Endothelial cell of umbilical vein (primary cell): ENCODE data around the gene TJP1. TPM values are rescaled to one million over a fixed set of nuclear protein-coding genes. Genes with fewer than 3 reads are reported as not detected.

Experiments used
- BruUV-seq: library from RNA; stranded (reverse); fragments of 400-500 nt; replicated peaks from 2 replicates; lab custom pipeline; 2021; lab: Mats Ljungman, UMichigan
- CTCF ChIA-PET: fragments of 300-600, 350-600 bp; sonication (Branson Sonifier 250); formaldehyde crosslinking; loops from one replicate; lab custom pipeline; 2021; ENCODE audit warnings: antibody characterized with exemption, inconsistent platforms; lab: Charles Lee
- POLR2A ChIA-PET: fragments of 300-600, 350-600 bp; sonication (Branson Sonifier 250); formaldehyde crosslinking; loops from one replicate; lab custom pipeline; 2021; ENCODE audit warnings: antibody characterized with exemption, inconsistent platforms; lab: Charles Lee
- DNase-seq: peaks from one replicate; pipeline ENCODE4 v3.0.0-alpha.2; 2011; ENCODE audit warnings: low read depth, low spot score
- FAIRE-seq: peaks from 2 replicates; lab custom pipeline; 2011; peaks lifted over from hg19 to GRCh38; lab: Jason Lieb, UNC
- H2AFZ ChIP-seq: 2 replicates; pipeline ENCODE4 v1.6.0; 2012; ENCODE audit warnings: low read depth, low read length, control low read depth, inconsistent platforms
- H3K27ac ChIP-seq: 2 replicates; pipeline ENCODE4 v1.5.1; 2011; ENCODE audit warnings: low read depth, mild to moderate bottlenecking, control low read depth, low read length, moderate library complexity; ENCODE audit not compliant: insufficient read depth
- H3K27me3 ChIP-seq, 2 experiments: 2 replicates each; pipeline versions ENCODE4 v1.6.0 to v1.6.1; 2011; ENCODE audit warnings: low read length in 2 of 2, mixed read lengths in 1 of 2; ENCODE audit not compliant: control insufficient read depth in 2 of 2, insufficient read depth in 2 of 2
- H3K36me3 ChIP-seq, 2 experiments: 2 replicates in 1 of 2; 3 replicates in 1 of 2; pipeline ENCODE4 v1.5.1; 2011; ENCODE audit warnings: low read length in 2 of 2, mild to moderate bottlenecking in 1 of 2, moderate library complexity in 1 of 2; ENCODE audit not compliant: control insufficient read depth in 2 of 2, insufficient read depth in 2 of 2; ENCODE audit errors: extremely low read depth in 1 of 2
- H3K4me1 ChIP-seq: 3 replicates; pipeline ENCODE4 v1.5.1; 2011; ENCODE audit warnings: mild to moderate bottlenecking, low read length; ENCODE audit not compliant: control insufficient read depth, insufficient read depth; ENCODE audit errors: extremely low read depth
- H3K4me2 ChIP-seq: 2 replicates; pipeline ENCODE4 v1.6.1; 2011; ENCODE audit warnings: low read length, control low read depth, mixed read lengths; ENCODE audit not compliant: insufficient read depth
- H3K4me3 ChIP-seq, 3 experiments: fragments of 200-600 bp in 1 of 3; sonication (generic), shearing (Covaris generic) in 1 of 3; replicated peaks in 1 of 3; 2 replicates each; pipeline ENCODE4 v1.5.1; 2011 to 2016; ENCODE audit warnings: control low read depth in 3 of 3, low read length in 3 of 3, mild to moderate bottlenecking in 2 of 3, inconsistent platforms in 1 of 3, low read depth in 1 of 3, moderate library complexity in 1 of 3; ENCODE audit not compliant: insufficient read depth in 1 of 3
- H3K79me2 ChIP-seq: 2 replicates; pipeline ENCODE4 v1.6.0; 2012; ENCODE audit warnings: low read length, inconsistent platforms; ENCODE audit not compliant: control insufficient read depth, insufficient read depth
- H3K9ac ChIP-seq: replicated peaks from 2 replicates; pipeline ENCODE3; 2011; ENCODE audit warnings: low read length, control low read depth; ENCODE audit not compliant: insufficient read depth; ENCODE audit errors: extremely low read depth
- H3K9me1 ChIP-seq: replicated peaks from 3 replicates; pipeline ENCODE4 v1.6.0; 2011; ENCODE audit warnings: mild to moderate bottlenecking, low read length; ENCODE audit not compliant: control insufficient read depth, insufficient read depth; ENCODE audit errors: extremely low read depth
- H3K9me3 ChIP-seq: replicated peaks from 2 replicates; pipeline ENCODE4 v1.5.1; 2012; ENCODE audit warnings: low read length, inconsistent platforms; ENCODE audit not compliant: control insufficient read depth, insufficient read depth
- H4K20me1 ChIP-seq: replicated peaks from 2 replicates; pipeline ENCODE3; 2011; ENCODE audit warnings: mild to moderate bottlenecking, low read length; ENCODE audit not compliant: control insufficient read depth, insufficient read depth; ENCODE audit errors: extremely low read depth
- CTCF ChIP-seq, 2 donors: IDR thresholded peaks; 1 replicate in 1 of 2; 2 replicates in 1 of 2; pipeline ENCODE4 v1.5.1; 2011; ENCODE audit warnings: low read length in 2 of 2, mild to moderate bottlenecking in 2 of 2, moderate library complexity in 2 of 2, control low read depth in 1 of 2, inconsistent platforms in 1 of 2, low read depth in 1 of 2; ENCODE audit not compliant: insufficient read depth in 1 of 2; ENCODE audit errors: extremely low read depth in 1 of 2
- EZH2 ChIP-seq: IDR thresholded peaks from 2 replicates; pipeline ENCODE4 v1.6.1; 2012; ENCODE audit warnings: borderline replicate concordance, low read depth, mild to moderate bottlenecking, moderate library complexity, low read length, inconsistent platforms; ENCODE audit not compliant: severe bottlenecking
- FOS ChIP-seq: IDR thresholded peaks from 2 replicates; pipeline ENCODE4 v1.6.1; 2011; ENCODE audit warnings: mild to moderate bottlenecking, low read length, moderate library complexity, borderline replicate concordance; ENCODE audit not compliant: insufficient read depth
- GATA2 ChIP-seq: IDR thresholded peaks from 2 replicates; pipeline ENCODE4 v1.7.0; 2011; ENCODE audit warnings: low read depth, mild to moderate bottlenecking, moderate library complexity, mixed read lengths, low read length; ENCODE audit not compliant: insufficient read length, insufficient read depth
- JUN ChIP-seq: IDR thresholded peaks from 2 replicates; pipeline ENCODE4 v1.6.1; 2011; ENCODE audit warnings: borderline replicate concordance, low read depth; ENCODE audit not compliant: insufficient read length, insufficient read depth
- MYC ChIP-seq: IDR thresholded peaks from one replicate; pipeline ENCODE4 v1.6.1; 2011; ENCODE audit warnings: mild to moderate bottlenecking, low read depth, low read length
- POLR2A ChIP-seq: IDR thresholded peaks from 2 replicates; pipeline ENCODE4 v1.6.1; 2012; ENCODE audit warnings: low read depth, mild to moderate bottlenecking, control low read depth, low read length
- POLR2AphosphoS5 ChIP-seq: IDR thresholded peaks from 2 replicates; pipeline ENCODE4 v1.6.1; 2012; ENCODE audit warnings: low read depth, mild to moderate bottlenecking, control low read depth, low read length, moderate library complexity; ENCODE audit not compliant: insufficient read depth
- dilution Hi-C: fragments of 300-500 bp; cut with MboI; formaldehyde crosslinking; loops from one replicate; pipeline ENCODE4 v1.15.0; 2019; ENCODE audit warnings: low sequenced_read_pairs; ENCODE audit not compliant: extremely low pct_ligation_motif_present
- intact Hi-C: fragments of 100-400 bp; cut with micrococcal nuclease; formaldehyde crosslinking; loops from one replicate; pipeline ENCODE4 v1.10.0; 2022
- polyA plus RNA-seq, 4 experiments: library from polyadenylated mRNA; depleted of rRNA in 3 of 4; stranded (reverse) in 3 of 4; unstranded in 1 of 4; fragments of >200 nt; gene quantifications; 2 replicates each; pipeline versions ENCODE4 v1.2.1 to v1.2.3, GENCODE V29; 2011 to 2012; ENCODE audit warnings: missing spikeins in 1 of 4
- total RNA-seq: library from RNA; stranded (reverse); gene quantifications from 2 replicates; pipeline ENCODE4 v1.2.3, GENCODE V29; 2021
- TF ChIP-seq, protein P1 (sequence below): IDR thresholded peaks from 2 replicates; pipeline ENCODE4 v1.6.1; 2011; ENCODE audit not compliant: insufficient read depth, insufficient read length

The TJP1 gene
- total and polyA plus RNA-seq, 2 donors (not counting 3 experiments of a cell fraction or from before 2014, with no cell fraction given): 45.6 to 128 TPM

- no peak overlapping the region for H2AFZ ChIP-seq
- no TSS peak for BruUV-seq
- POLR2A ChIA-PET: no interaction called here
Observed at GRCh38 chr15:29802411-29802810, 19.9 kb downstream of the TJP1 start.

More at GRCh38 chr15:29802411-29802810, 19.9 kb downstream of the TJP1 start:
- CTCF ChIA-PET: interaction anchor here (1.0 kb wide), 2 partner anchors 18 to 54 kb away, joined by 3 read pairs; no protein-coding TSS in a partner anchor
- Histone ChIP-seq H3K4me1 (peaks cover 43% of the 10 kb centered on the region), H3K27me3 (no peaks in the 10 kb centered on the region), H3K4me2 (peak overlapping the region; percentile 16), H3K9me3 (no peaks in the 10 kb centered on the region), H3K36me3 (peaks cover 0 to 3% of the 10 kb centered on the region in 2 experiments), H3K27ac (peak overlapping the region; percentile 92), H3K9ac (no peak overlapping the region), H3K79me2 (peaks cover 81% of the 10 kb centered on the region), H3K4me3 (no peak overlapping the region), H4K20me1 (peaks cover 2% of the 10 kb centered on the region), H3K9me1 (no peaks in the 10 kb centered on the region)
- intact Hi-C loops (no loop called here), dilution Hi-C loops (no loop called here)
- FAIRE-seq: no peak
- TF ChIP-seq MYC (no peak), CTCF (IDR thresholded peaks at IDR 0.05; ENCODE audit: extremely low read depth in 1 of 2, insufficient read depth in 1 of 2, low read depth in 1 of 2, low read length in 2 of 2) (no peak), POLR2A (no peak), POLR2AphosphoS5 (no peak), GATA2 (no peak), FOS (no peak), JUN (no peak), EZH2 (no peak)
- TF ChIP-seq, protein P1, sequence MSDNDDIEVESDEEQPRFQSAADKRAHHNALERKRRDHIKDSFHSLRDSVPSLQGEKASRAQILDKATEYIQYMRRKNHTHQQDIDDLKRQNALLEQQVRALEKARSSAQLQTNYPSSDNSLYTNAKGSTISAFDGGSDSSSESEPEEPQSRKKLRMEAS: no peak
- peak; percentile 60 for DNase-seq
